HepG2 (cell line): ENCODE results near the gene DHRS13. TPM values are rescaled to one million over a fixed set of nuclear protein-coding genes. Genes with fewer than 3 reads are reported as not detected.

Source experiments
- ATF4 ChIP-seq, 2 experiments: fragments of 450-650 bp in 1 of 2; sonication (generic) in 1 of 2; formaldehyde crosslinking; IDR thresholded peaks; 2 replicates each; pipeline versions ENCODE4 v1.5.0 to v1.8.0; 2020 to 2022; ENCODE audit warnings: mild to moderate bottlenecking in 1 of 2, missing genetic modification reagents in 1 of 2
- DMTF1 ChIP-seq: sonication (generic); formaldehyde crosslinking; IDR thresholded peaks from 2 replicates; pipeline ENCODE4 v1.4.0; 2020; ENCODE audit warnings: mild to moderate bottlenecking, missing genetic modification reagents
- DRAP1 ChIP-seq: IDR thresholded peaks from 2 replicates; pipeline ENCODE4 v1.6.1; 2016; ENCODE audit warnings: missing genetic modification reagents, missing compliant biosample characterization
- EZH2 ChIP-seq: conservative IDR thresholded peaks from 2 replicates; pipeline ENCODE4 v1.6.1; 2012; ENCODE audit warnings: mild to moderate bottlenecking, low read depth, low read length, moderate library complexity
- HNF1A ChIP-seq, 2 experiments: sonication (generic) in 1 of 2; formaldehyde crosslinking in 1 of 2; IDR thresholded peaks; 2 replicates each; pipeline versions ENCODE4 v1.4.0 to v1.6.1; 2016 to 2020; ENCODE audit warnings: borderline replicate concordance in 1 of 2, low read depth in 1 of 2, mild to moderate bottlenecking in 1 of 2, missing genetic modification reagents in 1 of 2
- MBD4 ChIP-seq: IDR thresholded peaks from 2 replicates; pipeline ENCODE4 v1.6.1; 2012; ENCODE audit warnings: low read length, inconsistent platforms, borderline replicate concordance
- MXI1 ChIP-seq: IDR thresholded peaks from 3 replicates; pipeline ENCODE4 v1.6.1; 2012; ENCODE audit warnings: low read depth, low read length, inconsistent platforms, borderline replicate concordance
- RBAK ChIP-seq: sonication (generic); formaldehyde crosslinking; IDR thresholded peaks from 2 replicates; pipeline ENCODE4 v1.5.1; 2020; ENCODE audit warnings: mild to moderate bottlenecking, missing genetic modification reagents
- TFDP2 ChIP-seq: sonication (generic); formaldehyde crosslinking; IDR thresholded peaks from 2 replicates; pipeline ENCODE4 v1.4.0; 2020; ENCODE audit warnings: missing genetic modification reagents
- U2AF2 ChIP-seq: fragments of 200-400 bp; formaldehyde crosslinking; IDR thresholded peaks from 2 replicates; pipeline ENCODE4 v1.6.1; 2017; ENCODE audit warnings: low read depth, mild to moderate bottlenecking, low read length
- ZBTB21 ChIP-seq: sonication (generic); formaldehyde crosslinking; IDR thresholded peaks from 2 replicates; pipeline ENCODE4 v1.4.0; 2020; ENCODE audit warnings: missing genetic modification reagents
- ZBTB25 ChIP-seq: IDR thresholded peaks from 2 replicates; pipeline ENCODE4 v1.6.1; 2018; ENCODE audit warnings: missing genetic modification reagents
- ZNF207 ChIP-seq: fragments of 450-650 bp; IDR thresholded peaks from 2 replicates; pipeline ENCODE4 v1.6.1; 2016; ENCODE audit warnings: antibody characterized with exemption, borderline replicate concordance
- ZNF230 ChIP-seq: sonication (generic); formaldehyde crosslinking; IDR thresholded peaks from 2 replicates; pipeline ENCODE4 v1.4.0; 2020; ENCODE audit warnings: mild to moderate bottlenecking, missing genetic modification reagents
- ZNF329 ChIP-seq: sonication (generic); formaldehyde crosslinking; IDR thresholded peaks from 2 replicates; pipeline ENCODE4 v1.9.0; 2021; ENCODE audit warnings: low read depth, mild to moderate bottlenecking, missing genetic modification reagents
- ZNF761 ChIP-seq: sonication (generic); formaldehyde crosslinking; conservative IDR thresholded peaks from 2 replicates; pipeline ENCODE4 v1.4.0; 2020; ENCODE audit warnings: mild to moderate bottlenecking, missing genetic modification reagents
- ZNF768 ChIP-seq: sonication (generic); formaldehyde crosslinking; IDR thresholded peaks from 2 replicates; pipeline ENCODE4 v1.4.0; 2020; ENCODE audit warnings: missing genetic modification reagents
- ZNF83 ChIP-seq: sonication (generic); formaldehyde crosslinking; IDR thresholded peaks from 2 replicates; pipeline ENCODE4 v1.4.0; 2020; ENCODE audit warnings: missing genetic modification reagents, mild to moderate bottlenecking, borderline replicate concordance
- polyA plus RNA-seq, 8 experiments: library from polyadenylated mRNA; depleted of rRNA in 3 of 8; stranded (reverse) in 7 of 8; unstranded in 1 of 8; fragments of >200 nt; fragmentation: Illumina TruSeq in 4 of 8; extraction: Trizol in 4 of 8; gene quantifications; 2 replicates each; pipeline versions ENCODE4 v1.2.1 to v1.2.3, GENCODE V29; 2011 to 2016; ENCODE audit warnings: low read depth in 4 of 8, missing spikeins in 1 of 8, mixed read lengths in 1 of 8; ENCODE audit not compliant: insufficient read depth in 1 of 8
- total RNA-seq, 5 experiments: library from RNA; depleted of rRNA; stranded (reverse); fragments of >200 nt; fragmentation: Illumina TruSeq; extraction: Trizol; gene quantifications; 2 replicates each; pipeline ENCODE4 v1.2.3, GENCODE V29; 2016; ENCODE audit warnings: low read depth in 1 of 5

DHRS13 gene
- total and polyA plus RNA-seq, 2 of the 13 experiments (the other 11 are each of a cell fraction or from before 2014, with no cell fraction given), result 11.8 to 12.6 TPM

GRCh38 chr17:28902819-28903545 lies at the start of gene DHRS13 (continued):
- TF ChIP-seq DMTF1 (CRISPR knock-in tag) (peak; percentile 90; the same call in 1 of the 2 replicates), MBD4 (no peak), U2AF2 (no peak), RBAK (CRISPR knock-in tag) (no peak), EZH2 (no peak), ATF4 (CRISPR knock-in tag; IDR thresholded peaks at IDR 0.05) (no peak), ZNF207 (no peak), ZNF761 (CRISPR knock-in tag) (peak; percentile 93), DRAP1 (CRISPR knock-in tag) (peak; percentile 55; the same call in 1 of the 2 replicates), ZNF329 (peak; percentile 89), ZNF230 (CRISPR knock-in tag) (peak; percentile 43; the same call in 1 of the 2 replicates), ZBTB21 (CRISPR knock-in tag) (0 out of 2 replicates have a peak, but pooled peaks have one; percentile 17), ZBTB25 (CRISPR knock-in tag) (peak; percentile 48; the same call in 1 of the 2 replicates), MXI1 (peak; percentile 97), TFDP2 (CRISPR knock-in tag) (peak; percentile 83; the same call in 1 of the 2 replicates), HNF1A (IDR thresholded peaks at IDR 0.05; ENCODE audit: low read depth) (no peak), HNF1A (CRISPR knock-in tag; IDR thresholded peaks at IDR 0.05; ENCODE audit: borderline replicate concordance) (peak; percentile 85), ZNF83 (CRISPR knock-in tag) (0 out of 2 replicates have a peak, but pooled peaks have one; percentile 37), ZNF768 (CRISPR knock-in tag) (peak; percentile 39; the same call in 1 of the 2 replicates)
